ENCODE measurements around the gene AHSP.
A peak's percentile ranks its signal among the peaks of the same experiment; 100 is the strongest.
"Not testable (repeated sequence)": the region's sequence is repeated elsewhere in the genome, so short reads cannot be mapped to it uniquely, and the experiment has no call there.

AHSP gene

GRCh38 chr16:31532120-31532519 is 4.4 kb downstream of the AHSP start:
- no peak for DNase-seq

- no peak for DNase-seq
Measured at GRCh38 chr16:31532896-31533295, 5.2 kb downstream of the AHSP start.

- no peak for DNase-seq
Measured at GRCh38 chr16:31535737-31536136, 8.0 kb downstream of the AHSP start.

DNA sequence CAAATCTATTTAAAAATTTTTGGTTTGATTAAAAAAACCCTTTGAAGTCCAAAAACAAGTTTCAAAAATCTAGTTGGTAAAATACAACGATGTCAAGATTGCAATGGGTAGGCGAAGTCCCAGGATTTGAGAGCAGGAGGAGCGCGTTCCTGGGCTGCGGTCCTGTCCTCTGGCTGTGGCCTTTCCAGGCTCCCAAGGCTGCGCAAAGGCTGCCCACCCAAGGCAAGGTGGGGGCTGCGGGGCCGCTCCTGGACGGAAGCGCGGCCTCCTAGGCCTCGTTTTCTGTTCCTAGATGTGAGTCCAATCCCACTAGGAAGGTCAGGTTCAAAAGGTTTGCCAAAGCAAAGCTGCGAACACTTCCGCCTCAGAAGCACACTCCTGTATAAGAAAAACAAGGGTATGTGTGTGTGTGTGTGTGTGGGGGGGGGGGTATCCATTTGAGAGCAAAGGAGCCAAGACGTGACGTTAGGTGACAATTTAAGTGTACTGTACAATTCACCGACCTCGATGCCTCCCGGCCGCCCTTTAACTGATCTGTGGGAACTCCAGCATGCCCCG is 9.2 kb downstream of the AHSP start:
- no peak for DNase-seq

- DNase-seq, result no peak
Measured at GRCh38 chr16:31537362-31538242, 9.9 kb downstream of the AHSP start.

DNA sequence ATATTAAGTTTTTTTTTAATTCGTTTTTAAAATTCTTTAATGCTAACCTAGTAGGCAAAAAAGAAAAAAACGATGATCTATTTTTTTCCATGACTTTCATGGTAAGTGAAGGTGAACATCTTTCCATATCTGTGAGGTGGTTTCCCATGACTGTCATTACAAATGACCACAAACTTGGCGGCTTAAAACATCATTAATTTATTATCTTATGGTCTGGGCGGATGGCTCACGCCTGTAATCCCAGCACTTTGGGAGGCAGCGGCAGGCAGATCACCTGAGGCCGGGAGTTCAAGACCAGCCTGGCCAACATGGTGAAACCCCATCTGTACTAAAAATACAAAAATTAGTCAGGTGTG is 10.5 kb downstream of the AHSP start:
- not testable (repeated sequence) for DNase-seq

GRCh38 chr16:31539762-31540161 is 12.1 kb downstream of the AHSP start:
- not testable (repeated sequence) for DNase-seq

DNA sequence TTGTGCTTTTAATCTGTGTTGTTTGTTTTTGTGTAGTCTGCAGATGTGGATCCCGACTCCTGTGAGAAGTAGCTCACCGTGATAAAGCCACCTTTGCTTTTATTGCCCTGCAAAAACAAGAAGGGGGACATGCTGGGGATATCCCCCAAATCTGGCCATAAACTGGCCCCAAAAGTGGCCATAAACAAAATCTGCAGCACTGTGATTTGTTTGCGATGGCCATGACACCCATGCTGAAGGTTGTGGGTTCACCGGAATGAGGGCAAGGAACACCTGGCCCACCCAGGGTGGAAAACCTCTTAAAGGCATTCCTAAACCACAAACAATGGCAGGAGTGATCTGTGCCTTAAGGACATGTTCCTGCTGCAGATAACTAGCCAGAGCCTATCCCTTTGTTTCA is 15.1 kb downstream of the AHSP start:
- no peak for DNase-seq

GRCh38 chr16:31561426-31562233 is 33.9 kb downstream of the AHSP start:
- no peak for DNase-seq

GRCh38 chr16:31568577-31569359 is 41.1 kb downstream of the AHSP start:
- DNase-seq, result no peak

DNA sequence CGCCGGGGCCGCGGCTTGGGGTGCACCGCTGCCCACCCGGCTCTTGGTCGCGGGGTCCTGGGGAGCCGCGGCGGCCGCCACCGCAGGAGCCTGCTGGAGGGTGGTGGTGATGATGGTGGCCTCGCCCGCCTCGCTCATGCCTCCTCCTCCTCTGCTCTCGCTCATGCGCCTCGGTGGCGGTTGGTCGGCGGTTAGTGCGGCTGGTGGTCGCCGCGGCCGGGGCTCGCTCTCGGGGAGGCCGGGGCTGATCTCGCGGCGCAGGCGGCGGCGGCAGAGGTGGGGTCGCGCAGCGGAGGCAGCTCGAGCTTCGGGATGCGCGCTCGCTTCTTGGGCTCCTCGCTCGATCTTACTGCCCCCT is 41.6 kb downstream of the AHSP start:
- no peak for DNase-seq

- peak in 1 of 2 experiments; percentile 1 for DNase-seq
Measured at GRCh38 chr16:31572821-31573220, 45.1 kb downstream of the AHSP start.

- not testable (repeated sequence) for DNase-seq
Measured at GRCh38 chr16:31574159-31574558, 46.5 kb downstream of the AHSP start.

- no peak for DNase-seq
Measured at GRCh38 chr16:31577411-31577810, 49.7 kb downstream of the AHSP start.

All from AML-193 (cell line).